OCI-LY3 (cell line): ENCODE data around the gene HOTAIR.

Experiments used
- H2AFZ ChIP-seq: fragments of 200-600, 300-600 bp; shearing (Covaris generic); 2 replicates; pipeline ENCODE4 v1.6.0; 2014; ENCODE audit warnings: antibody characterized with exemption, low read depth, low read length
- H3K27ac ChIP-seq: fragments of 200-600, 300-600 bp; sonication (generic); 2 replicates; pipeline ENCODE4 v1.5.1; 2014; ENCODE audit warnings: mild to moderate bottlenecking, low read length, moderate library complexity, mixed read lengths
- H3K27me3 ChIP-seq: fragments of 200-600, 300-600 bp; sonication (generic); 2 replicates; pipeline ENCODE4 v1.6.1; 2014; ENCODE audit warnings: low read depth, low read length, mixed read lengths
- H3K36me3 ChIP-seq: fragments of 200-600, 300-600 bp; sonication (generic); replicated peaks from 2 replicates; pipeline ENCODE3; 2014; ENCODE audit warnings: low read depth, low read length, mixed read lengths
- H3K4me1 ChIP-seq: fragments of 300-600, 200-600 bp; sonication (generic); 2 replicates; pipeline ENCODE4 v1.6.1; 2014; ENCODE audit warnings: low read length, mixed read lengths
- H3K4me2 ChIP-seq: fragments of 200-600, 300-600 bp; sonication (generic); 2 replicates; pipeline ENCODE4 v1.6.1; 2014; ENCODE audit warnings: low read length, mixed read lengths
- H3K4me3 ChIP-seq: fragments of 300-600, 200-600 bp; sonication (generic); 2 replicates; pipeline ENCODE4 v1.5.1; 2014; ENCODE audit warnings: antibody characterized with exemption, mild to moderate bottlenecking, low read length, moderate library complexity
- H3K79me2 ChIP-seq: fragments of 300-600, 200-600 bp; shearing (Covaris generic); 2 replicates; pipeline ENCODE4 v1.6.1; 2014; ENCODE audit warnings: mild to moderate bottlenecking, low read length, mixed read lengths
- H3K9ac ChIP-seq: fragments of 300-600, 200-600 bp; shearing (Covaris generic); 2 replicates; pipeline ENCODE4 v1.6.0; 2014; ENCODE audit warnings: mild to moderate bottlenecking, low read length, moderate library complexity
- H3K9me3 ChIP-seq: fragments of 200-600, 300-600 bp; shearing (Covaris generic); 2 replicates; pipeline ENCODE4 v1.6.1; 2014; ENCODE audit warnings: low read length, mixed read lengths; ENCODE audit not compliant: insufficient read depth
- H4K20me1 ChIP-seq: fragments of 200-600, 300-600 bp; sonication (generic); 2 replicates; pipeline ENCODE4 v1.6.1; 2016; ENCODE audit warnings: low read length, mixed read lengths; ENCODE audit not compliant: insufficient read depth
- EZH2phosphoT487 ChIP-seq: fragments of 200-600 bp; shearing (Covaris generic); IDR thresholded peaks from 2 replicates; pipeline ENCODE4 v1.6.1; 2018; ENCODE audit warnings: antibody characterized with exemption, mixed run types, low read depth
- TF ChIP-seq, protein P1 (sequence below): fragments of 200-600, 300-600 bp; sonication (generic); IDR thresholded peaks from 2 replicates; pipeline ENCODE4 v1.5.1; 2014; ENCODE audit warnings: antibody characterized with exemption, low read length, low read depth

HOTAIR gene

GRCh38 chr12:54005853-54006558, 31.3 kb upstream of the HOTAIR start:
- Histone ChIP-seq H3K4me2 (peak overlapping the region; percentile 98), H3K79me2 (no peaks in the 10 kb centered on the region), H2AFZ (0 out of 2 replicates have a peak overlapping the region, but pooled peaks have one; percentile 34), H3K4me3 (peak overlapping the region; percentile 75), H3K27ac (no peak overlapping the region), H4K20me1 (no peaks in the 10 kb centered on the region), H3K36me3 (no peaks in the 10 kb centered on the region), H3K9ac (peak overlapping the region; percentile 60), H3K9me3 (no peaks in the 10 kb centered on the region), H3K27me3 (peaks cover 45% of the 10 kb centered on the region), H3K4me1 (peaks cover 33% of the 10 kb centered on the region)
- no peak for TF ChIP-seq EZH2phosphoT487
- TF ChIP-seq, protein P1, sequence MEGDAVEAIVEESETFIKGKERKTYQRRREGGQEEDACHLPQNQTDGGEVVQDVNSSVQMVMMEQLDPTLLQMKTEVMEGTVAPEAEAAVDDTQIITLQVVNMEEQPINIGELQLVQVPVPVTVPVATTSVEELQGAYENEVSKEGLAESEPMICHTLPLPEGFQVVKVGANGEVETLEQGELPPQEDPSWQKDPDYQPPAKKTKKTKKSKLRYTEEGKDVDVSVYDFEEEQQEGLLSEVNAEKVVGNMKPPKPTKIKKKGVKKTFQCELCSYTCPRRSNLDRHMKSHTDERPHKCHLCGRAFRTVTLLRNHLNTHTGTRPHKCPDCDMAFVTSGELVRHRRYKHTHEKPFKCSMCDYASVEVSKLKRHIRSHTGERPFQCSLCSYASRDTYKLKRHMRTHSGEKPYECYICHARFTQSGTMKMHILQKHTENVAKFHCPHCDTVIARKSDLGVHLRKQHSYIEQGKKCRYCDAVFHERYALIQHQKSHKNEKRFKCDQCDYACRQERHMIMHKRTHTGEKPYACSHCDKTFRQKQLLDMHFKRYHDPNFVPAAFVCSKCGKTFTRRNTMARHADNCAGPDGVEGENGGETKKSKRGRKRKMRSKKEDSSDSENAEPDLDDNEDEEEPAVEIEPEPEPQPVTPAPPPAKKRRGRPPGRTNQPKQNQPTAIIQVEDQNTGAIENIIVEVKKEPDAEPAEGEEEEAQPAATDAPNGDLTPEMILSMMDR = peak; percentile 90

- Histone ChIP-seq H3K9ac (no peak overlapping the region), H4K20me1 (no peaks in the 10 kb centered on the region), H3K9me3 (no peaks in the 10 kb centered on the region), H3K4me1 (peaks cover 30% of the 10 kb centered on the region), H3K27ac (no peak overlapping the region), H3K79me2 (no peaks in the 10 kb centered on the region), H2AFZ (no peak overlapping the region), H3K27me3 (peaks cover 40% of the 10 kb centered on the region), H3K4me2 (peak overlapping the region; percentile 98), H3K4me3 (no peak overlapping the region), H3K36me3 (no peaks in the 10 kb centered on the region)
- TF ChIP-seq EZH2phosphoT487 = no peak
- TF ChIP-seq, protein P1 = no peak
Measured at GRCh38 chr12:54005531-54005852, 30.7 kb upstream of the HOTAIR start.

DNA sequence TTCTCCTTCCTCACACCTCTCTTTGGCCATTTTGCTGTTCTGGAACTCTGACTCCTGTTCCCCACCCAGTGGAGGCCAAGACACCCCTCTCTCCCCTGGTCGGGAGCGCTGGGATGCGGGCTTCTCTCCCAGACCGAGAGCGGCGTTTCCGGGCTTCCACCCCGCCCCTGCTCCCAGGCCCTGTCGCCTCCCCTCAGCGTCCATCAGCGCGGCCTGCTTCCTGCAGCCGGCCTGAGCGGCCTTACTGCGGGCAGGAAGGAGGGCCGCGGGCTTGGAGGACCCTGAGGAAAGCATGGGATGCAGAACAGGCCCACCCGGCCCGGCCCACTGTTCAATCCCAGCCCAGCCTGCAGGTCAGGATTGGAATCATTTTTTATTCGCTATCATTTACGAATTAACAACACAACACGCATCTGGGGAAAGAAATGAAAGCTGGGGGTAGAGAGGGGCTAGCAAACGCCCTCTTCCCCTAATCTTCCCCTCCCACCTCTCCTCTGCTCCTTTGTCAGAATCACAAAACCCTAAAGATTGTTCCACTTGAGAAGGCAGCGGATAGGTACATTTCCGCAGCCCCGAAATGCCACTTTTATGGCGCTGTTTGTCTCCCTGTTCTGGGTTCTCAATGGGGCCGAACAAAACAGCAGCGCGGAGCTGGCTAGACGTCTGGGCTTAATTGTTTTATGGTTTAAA, 30.2 kb upstream of the HOTAIR start:
- peaks cover 35% of the 10 kb centered on the region for H3K27me3 ChIP-seq
- H3K27ac ChIP-seq = no peak overlapping the region
- H3K79me2 ChIP-seq = no peaks in the 10 kb centered on the region
- H3K36me3 ChIP-seq = no peaks in the 10 kb centered on the region
- no peak overlapping the region for H3K4me2 ChIP-seq
- H2AFZ ChIP-seq = no peak overlapping the region
- no peak overlapping the region for H3K9ac ChIP-seq
- TF ChIP-seq, protein P1 = no peak
- no peak for TF ChIP-seq EZH2phosphoT487
- no peaks in the 10 kb centered on the region for H4K20me1 ChIP-seq
- H3K4me3 ChIP-seq = no peak overlapping the region
- peaks cover 30% of the 10 kb centered on the region for H3K4me1 ChIP-seq
- no peaks in the 10 kb centered on the region for H3K9me3 ChIP-seq

GRCh38 chr12:54004063-54004840, 29.5 kb upstream of the HOTAIR start:
- Histone ChIP-seq H3K4me1 (peaks cover 26% of the 10 kb centered on the region), H3K4me2 (peak overlapping the region; percentile 13; the same call in 1 of the 2 replicates), H3K27me3 (peaks cover 27% of the 10 kb centered on the region), H3K9ac (no peak overlapping the region), H4K20me1 (no peaks in the 10 kb centered on the region), H3K36me3 (no peaks in the 10 kb centered on the region), H3K79me2 (no peaks in the 10 kb centered on the region), H3K4me3 (no peak overlapping the region), H2AFZ (0 out of 2 replicates have a peak overlapping the region, but pooled peaks have one; percentile 1), H3K27ac (no peak overlapping the region), H3K9me3 (no peaks in the 10 kb centered on the region)
- no peak for TF ChIP-seq EZH2phosphoT487
- TF ChIP-seq, protein P1 = peak; percentile 54
